K562 (cell line): ENCODE data around the gene SPTSSA. TPM values are rescaled to one million over a fixed set of nuclear protein-coding genes. Genes with fewer than 3 reads are reported as not detected.

Source experiments
- ATAC-seq: fragments of 200-7000 bp; cut with Tn5 transposase; 3 replicates; pipeline ENCODE4 v1.9.1; 2020; ENCODE audit warnings: moderate library complexity
- BruUV-seq: library from RNA; stranded (reverse); fragments of 400-500 nt; replicated peaks from 2 replicates; lab custom pipeline; 2021; lab: Mats Ljungman, UMichigan
- CTCF ChIA-PET: fragments of 300-600 bp; formaldehyde crosslinking; extraction: SDS; loops from one replicate; lab custom pipeline; 2021; ENCODE audit warnings: low intra/inter-chr PET ratio; lab: Yijun Ruan, JAX
- POLR2A ChIA-PET: fragments of 300-600, 350-650 bp; sonication (Branson Sonifier 250); formaldehyde crosslinking; extraction: SDS; loops from one replicate; lab custom pipeline; 2021; ENCODE audit warnings: antibody characterized with exemption, inconsistent platforms; lab: Yijun Ruan, JAX
- DNase-seq, 4 experiments: peaks; one replicate each; pipeline versions ENCODE4 v3.0.0 to v3.0.0-alpha.2; 2011 to 2018; ENCODE audit warnings: low spot score in 3 of 4, mixed read lengths in 3 of 4; ENCODE audit errors: extremely low read depth in 1 of 4
- FAIRE-seq: peaks from 2 replicates; lab custom pipeline; 2011; peaks lifted over from hg19 to GRCh38; lab: Jason Lieb, UNC
- H2AFZ ChIP-seq: 2 replicates; pipeline ENCODE4 v1.6.0; 2011; ENCODE audit warnings: low read depth, low read length, control low read depth, inconsistent platforms
- H3K27ac ChIP-seq: fragments of 200-600 bp; 3 replicates; pipeline ENCODE4 v1.8.0; 2011; ENCODE audit warnings: low read depth, mild to moderate bottlenecking, control low read depth, inconsistent platforms, low read length, moderate library complexity, mixed read lengths; ENCODE audit errors: extremely low read depth
- H3K27me3 ChIP-seq, 2 experiments: fragments of 300-600 bp in 1 of 2; 2 replicates in 1 of 2; 3 replicates in 1 of 2; pipeline versions ENCODE4 v1.6.0 to v1.8.0; 2011; ENCODE audit warnings: inconsistent platforms in 2 of 2, low read length in 2 of 2, mild to moderate bottlenecking in 1 of 2, mixed read lengths in 1 of 2, moderate library complexity in 1 of 2; ENCODE audit not compliant: control insufficient read depth in 2 of 2, insufficient read depth in 2 of 2
- H3K36me3 ChIP-seq: fragments of 300-600 bp; 3 replicates; pipeline ENCODE4 v1.8.0; 2011; ENCODE audit warnings: mild to moderate bottlenecking, low read length, inconsistent platforms; ENCODE audit not compliant: control insufficient read depth, insufficient read depth
- H3K4me1 ChIP-seq, 2 experiments: fragments of 200-600 bp in 1 of 2; replicated peaks in 1 of 2; 2 replicates in 1 of 2; 3 replicates in 1 of 2; pipeline versions ENCODE4 v1.5.1 to v1.8.0; 2011; ENCODE audit warnings: inconsistent platforms in 2 of 2, low read length in 2 of 2, mild to moderate bottlenecking in 1 of 2, mixed read lengths in 1 of 2, moderate library complexity in 1 of 2; ENCODE audit not compliant: control insufficient read depth in 2 of 2, insufficient read depth in 2 of 2
- H3K4me2 ChIP-seq: 2 replicates; pipeline ENCODE4 v1.6.1; 2011; ENCODE audit warnings: low read length, control low read depth, inconsistent platforms, mixed read lengths; ENCODE audit not compliant: insufficient read depth
- H3K4me3 ChIP-seq: fragments of 200-600 bp; sonication (generic), shearing (Covaris generic); 2 replicates; pipeline ENCODE4 v1.5.1; 2016; ENCODE audit warnings: control low read depth, inconsistent platforms
- H3K79me2 ChIP-seq: fragments of 200-600 bp; 3 replicates; pipeline ENCODE4 v1.8.0; 2011; ENCODE audit warnings: low read length, inconsistent platforms; ENCODE audit not compliant: control insufficient read depth, insufficient read depth
- H3K9ac ChIP-seq, 2 experiments: 2 replicates each; pipeline versions ENCODE4 v1.6.0 to v1.6.1; 2011; ENCODE audit warnings: low read depth in 2 of 2, low read length in 2 of 2, control low read depth in 1 of 2, inconsistent platforms in 1 of 2, mild to moderate bottlenecking in 1 of 2, mixed read lengths in 1 of 2; ENCODE audit not compliant: insufficient read depth in 1 of 2
- H3K9me1 ChIP-seq: one replicate; pipeline ENCODE4 v1.6.0; 2011; ENCODE audit warnings: inconsistent platforms, mild to moderate bottlenecking, low read length, moderate library complexity; ENCODE audit not compliant: control insufficient read depth, insufficient read depth
- H3K9me3 ChIP-seq: replicated peaks from 2 replicates; pipeline ENCODE4 v1.5.1; 2011; ENCODE audit warnings: low read depth, low read length, inconsistent platforms; ENCODE audit not compliant: control insufficient read depth, insufficient read depth
- H4K20me1 ChIP-seq: replicated peaks from 2 replicates; pipeline ENCODE4 v1.6.1; 2011; ENCODE audit warnings: low read length, inconsistent platforms, mixed read lengths; ENCODE audit not compliant: control insufficient read depth, insufficient read depth
- ARID2 ChIP-seq: fragments of 450-650 bp; IDR thresholded peaks from 2 replicates; pipeline ENCODE4 v1.6.1; 2017; ENCODE audit warnings: antibody characterized with exemption, mild to moderate bottlenecking
- ARNT ChIP-seq, 2 experiments: fragments of 450-650 bp; IDR thresholded peaks; 2 replicates each; pipeline ENCODE4 v1.6.1; 2016; ENCODE audit warnings: mild to moderate bottlenecking in 1 of 2
- CBFB ChIP-seq: sonication (generic); formaldehyde crosslinking; IDR thresholded peaks from 2 replicates; pipeline ENCODE4 v1.4.0; 2020; ENCODE audit warnings: mild to moderate bottlenecking, missing genetic modification reagents
- CREB1 ChIP-seq, 2 experiments: sonication (generic) in 1 of 2; formaldehyde crosslinking in 1 of 2; IDR thresholded peaks; 2 replicates each; pipeline versions ENCODE4 v1.6.1 to v1.8.0; 2012 to 2022; ENCODE audit warnings: inconsistent platforms in 1 of 2, mild to moderate bottlenecking in 1 of 2, missing genetic modification reagents in 1 of 2, moderate library complexity in 1 of 2
- CTBP1 ChIP-seq: fragments of 450-650 bp; IDR thresholded peaks from 2 replicates; pipeline ENCODE4 v1.6.1; 2016; ENCODE audit warnings: borderline replicate concordance
- HCFC1 ChIP-seq: IDR thresholded peaks from 2 replicates; pipeline ENCODE4 v1.6.1; 2012; ENCODE audit warnings: low read depth, low read length, improper control_type of control experiment
- KDM4B ChIP-seq, 2 experiments: fragments of 450-650 bp in 1 of 2; sonication (generic) in 1 of 2; IDR thresholded peaks; 2 replicates each; pipeline ENCODE4 v1.6.1; 2016 to 2017; ENCODE audit warnings: borderline replicate concordance in 2 of 2, antibody characterized with exemption in 1 of 2, low read depth in 1 of 2, mild to moderate bottlenecking in 1 of 2
- POLR2AphosphoS2 ChIP-seq: IDR thresholded peaks from 2 replicates; pipeline ENCODE4 v1.6.1; 2012; ENCODE audit warnings: low read length, improper control_type of control experiment
- RBM25 ChIP-seq: fragments of 200-400 bp; formaldehyde crosslinking; IDR thresholded peaks from 2 replicates; pipeline ENCODE4 v1.6.1; 2018; ENCODE audit warnings: low read length, low read depth, moderate library complexity; ENCODE audit not compliant: severe bottlenecking
- SAFB2 ChIP-seq: fragments of 200-400 bp; formaldehyde crosslinking; IDR thresholded peaks from 2 replicates; pipeline ENCODE4 v1.6.1; 2018; ENCODE audit warnings: borderline replicate concordance, low read length, low read depth, moderate library complexity; ENCODE audit not compliant: severe bottlenecking
- SIN3B ChIP-seq: fragments of 450-650 bp; IDR thresholded peaks from 2 replicates; pipeline ENCODE4 v1.6.1; 2017; ENCODE audit warnings: low read depth, mild to moderate bottlenecking, moderate library complexity
- SMAD1 ChIP-seq: fragments of 150-350 bp; IDR thresholded peaks from 2 replicates; pipeline ENCODE4 v1.6.1; 2014; ENCODE audit warnings: low read length, low read depth; ENCODE audit not compliant: partially characterized antibody
- SNAPC5 ChIP-seq: fragments of 250-450 bp; sonication (Bioruptor Pico); IDR thresholded peaks from 2 replicates; pipeline ENCODE4 v1.8.0; 2021; ENCODE audit warnings: moderate library complexity, mild to moderate bottlenecking, inconsistent platforms
- SRF ChIP-seq, 2 experiments: fragments of 250-450, 450-650 bp in 1 of 2; sonication (Bioruptor Pico) in 1 of 2; sonication (generic) in 1 of 2; formaldehyde crosslinking; IDR thresholded peaks; 2 replicates each; pipeline versions ENCODE4 v1.5.0 to v1.5.1; 2020 to 2022; ENCODE audit warnings: mild to moderate bottlenecking in 1 of 2, missing genetic modification reagents in 1 of 2
- XRCC4 ChIP-seq: IDR thresholded peaks from one replicate; pipeline ENCODE4 v1.6.1; 2011; ENCODE audit not compliant: insufficient read depth, insufficient read length; ENCODE audit errors: extremely low read depth
- ZBTB11 ChIP-seq, 3 experiments: fragments of 200-800 bp in 1 of 3; fragments of 250-450 bp in 1 of 3; fragments of 450-650 bp in 1 of 3; sonication (Bioruptor Pico) in 1 of 3; sonication (Bioruptor generic) in 1 of 3; formaldehyde crosslinking in 1 of 3; IDR thresholded peaks; 2 replicates each; pipeline versions ENCODE4 v1.6.1 to v1.8.0; 2016 to 2022; ENCODE audit warnings: mild to moderate bottlenecking in 2 of 3, missing genetic modification characterization in 2 of 3, missing compliant biosample characterization in 1 of 3, moderate library complexity in 1 of 3
- ZNF184 ChIP-seq: sonication (generic); formaldehyde crosslinking; IDR thresholded peaks from 2 replicates; pipeline ENCODE4 v1.5.0; 2020; ENCODE audit warnings: missing genetic modification reagents
- WGBS: fragments of 100-300 bp; shearing (Covaris generic); methylation state at CpG from one replicate; pipeline ENCODE4 v1.1.6; 2016; ENCODE audit warnings: low coverage, mixed read lengths; ENCODE audit not compliant: insufficient coverage; ENCODE audit errors: missing lambda C conversion rate; 5-methylcytosine and 5-hydroxymethylcytosine counted together
- in situ Hi-C: fragments of 300-500 bp; cut with MboI; formaldehyde crosslinking; loops from 4 replicates; pipeline ENCODE4 v1.15.0; 2018; ENCODE audit warnings: inconsistent platforms, mixed read lengths
- intact Hi-C: fragments of 100-400 bp; cut with micrococcal nuclease; formaldehyde crosslinking; loops from 2 replicates; pipeline ENCODE4 v1.14.2; 2022
- polyA plus RNA-seq, 8 experiments: library from polyadenylated mRNA; depleted of rRNA in 4 of 8; stranded (reverse) in 5 of 8; unstranded in 3 of 8; fragments of >200 nt; fragmentation: Nextera tagmentation in 2 of 8; fragmentation: Illumina TruSeq in 1 of 8; extraction: Ambion mirVana in 2 of 8; extraction: Trizol in 1 of 8; gene quantifications; 2 replicates each; pipeline versions ENCODE4 v1.2.1 to v1.2.3, GENCODE V29; 2011 to 2014; ENCODE audit warnings: inconsistent platforms in 1 of 8, missing spikeins in 1 of 8
- total RNA-seq, 7 experiments: library from RNA; depleted of rRNA in 6 of 7; stranded (reverse); fragments of >200 nt in 6 of 7; fragmentation: Illumina TruSeq in 2 of 7; extraction: Trizol in 2 of 7; gene quantifications; 2 replicates each; pipeline versions ENCODE4 v1.2.1 to v1.2.3, GENCODE V29; 2011 to 2021; ENCODE audit warnings: low replicate concordance in 1 of 7

The SPTSSA gene
- total and polyA plus RNA-seq, 9 of the 15 experiments (the other 6 are each of a cell fraction or from before 2014, with no cell fraction given) = 6.8 to 35.7 (median 22.0) TPM

- CTCF ChIA-PET = no interaction called here
- no peak overlapping the region for H3K4me3 ChIP-seq
- no TSS peak for BruUV-seq
- no peak for FAIRE-seq
- peaks cover 0 to 4% of the 10 kb centered on the region in 2 experiments; a peak in 2 of 5 replicates for H3K4me1 ChIP-seq
- intact Hi-C loops = no loop called here
- 25% methylated on average over 1 of the region's 6 CpGs for WGBS
- no peak for DNase-seq
- no peaks in the 10 kb centered on the region for H3K9me3 ChIP-seq
- H3K36me3 ChIP-seq = no peaks in the 10 kb centered on the region
- no peak for ATAC-seq
- no peak overlapping the region for H3K27ac ChIP-seq
- H3K27me3 ChIP-seq = no peaks in the 10 kb centered on the region
- H3K9me1 ChIP-seq = no peaks in the 10 kb centered on the region
- H3K9ac ChIP-seq = no peak overlapping the region
- H4K20me1 ChIP-seq = no peaks in the 10 kb centered on the region
- in situ Hi-C loops = no loop called here
- H2AFZ ChIP-seq = no peak overlapping the region
- H3K4me2 ChIP-seq = no peak overlapping the region
- POLR2A ChIA-PET = no interaction called here
- no peaks in the 10 kb centered on the region for H3K79me2 ChIP-seq
- TF ChIP-seq KDM4B (IDR thresholded peaks at IDR 0.05; ENCODE audit: borderline replicate concordance in 2 of 2, low read depth in 1 of 2) = no peak
- TF ChIP-seq ZNF184 (CRISPR knock-in tag) = no peak
- no peak for TF ChIP-seq SNAPC5 (CRISPR knock-in tag)
- TF ChIP-seq CBFB = no peak
- no peak for TF ChIP-seq ARID2
- TF ChIP-seq ZBTB11 (CRISPR knock-in tag; IDR thresholded peaks at IDR 0.05) = no peak
- TF ChIP-seq HCFC1 = no peak
- TF ChIP-seq SAFB2 = no peak
- TF ChIP-seq XRCC4 = no peak
- no peak for TF ChIP-seq POLR2AphosphoS2
- no peak for TF ChIP-seq RBM25
- TF ChIP-seq ARNT (IDR thresholded peaks at IDR 0.05) = no peak
- no peak for TF ChIP-seq SIN3B
- TF ChIP-seq CREB1 (IDR thresholded peaks at IDR 0.05) = no peak
- no peak for TF ChIP-seq CREB1 (CRISPR knock-in tag; IDR thresholded peaks at IDR 0.05)
- no peak for TF ChIP-seq CTBP1
- TF ChIP-seq SRF (CRISPR knock-in tag; IDR thresholded peaks at IDR 0.05) = no peak
- TF ChIP-seq SMAD1 = no peak
These were observed 13.1 kb upstream of the SPTSSA start for GRCh38 chr14:34475163-34475562.
